Muscle layer of duodenum (tissue), 2 donors: ENCODE data around the gene ZC3H7B.

Source experiments
- H3K27ac ChIP-seq: one replicate; pipeline ENCODE4 v1.7.0; 2013; ENCODE audit warnings: mild to moderate bottlenecking, low read length
- H3K27me3 ChIP-seq: one replicate; pipeline ENCODE4 v1.7.0; 2013; ENCODE audit warnings: low read depth, mild to moderate bottlenecking, control low read depth, low read length
- H3K36me3 ChIP-seq, 2 donors: one replicate each; pipeline ENCODE4 v1.7.0; 2013; ENCODE audit warnings: low read length in 2 of 2, control low read depth in 1 of 2, mild to moderate bottlenecking in 1 of 2; ENCODE audit not compliant: insufficient read depth in 2 of 2, control insufficient read depth in 1 of 2
- H3K4me1 ChIP-seq, 2 donors: one replicate each; pipeline ENCODE4 v1.7.0; 2013; ENCODE audit warnings: low read length in 2 of 2, mild to moderate bottlenecking in 2 of 2, control low read depth in 1 of 2, moderate library complexity in 1 of 2; ENCODE audit not compliant: insufficient read depth in 2 of 2, control insufficient read depth in 1 of 2
- H3K4me3 ChIP-seq, 2 donors: one replicate each; pipeline ENCODE4 v1.7.0; 2013; ENCODE audit warnings: low read length in 2 of 2, low read depth in 1 of 2, mild to moderate bottlenecking in 1 of 2
- H3K9me3 ChIP-seq, 2 donors: one replicate each; pipeline ENCODE4 v1.7.0; 2013; ENCODE audit warnings: low read length in 2 of 2, control low read depth in 1 of 2, mild to moderate bottlenecking in 1 of 2; ENCODE audit not compliant: control insufficient read depth in 1 of 2
- donor health status: healthy.

Gene ZC3H7B

DNA sequence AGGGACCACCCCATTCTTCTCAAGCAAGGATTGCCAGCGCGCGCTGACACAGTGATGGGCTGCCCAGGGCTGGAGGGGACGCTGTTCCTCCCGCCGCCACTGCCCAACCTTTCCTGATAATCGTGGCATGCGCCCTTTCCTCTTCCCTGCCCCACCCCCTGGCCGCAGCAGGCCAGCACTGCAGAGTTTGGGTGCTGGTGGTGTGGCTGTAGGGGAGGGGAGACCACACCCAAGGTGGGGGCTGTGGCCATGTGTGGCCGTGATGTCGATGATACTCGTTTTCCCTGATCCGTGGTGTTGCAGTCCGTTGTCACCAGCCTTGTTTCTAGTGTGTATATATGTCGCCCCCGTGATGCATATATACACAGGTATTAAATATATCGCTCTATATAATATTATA is 57.6 kb downstream of the ZC3H7B start:
- Histone ChIP-seq H3K4me1 (no peaks in the 10 kb centered on the region), H3K27me3 (no peaks in the 10 kb centered on the region), H3K27ac (no peak overlapping the region), H3K4me3 (no peak overlapping the region), H3K9me3 (no peaks in the 10 kb centered on the region), H3K36me3 (peaks cover 19 to 44% of the 10 kb centered on the region in 2 donors)

DNA sequence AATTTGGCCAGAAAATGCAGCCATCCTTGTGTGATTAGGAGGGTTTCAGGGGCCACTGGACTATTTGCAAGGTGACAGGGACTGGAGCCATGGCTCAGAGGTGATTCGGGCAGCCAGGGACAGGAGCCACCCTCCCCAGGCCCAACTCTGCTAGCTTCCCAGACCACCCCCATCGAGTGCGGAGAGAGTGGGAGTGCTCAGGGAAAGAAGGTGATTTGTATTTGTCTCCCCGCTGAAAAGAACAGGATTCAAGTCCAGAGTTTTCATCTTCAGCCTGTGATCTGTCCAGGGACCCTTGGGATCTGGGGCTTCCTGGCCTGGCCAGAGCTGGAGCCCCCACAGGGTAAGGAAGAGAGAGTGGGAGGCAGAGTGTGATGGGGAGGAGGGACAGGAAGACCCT is 58.1 kb downstream of the ZC3H7B start:
- Histone ChIP-seq H3K27ac (no peak overlapping the region), H3K4me3 (no peak overlapping the region), H3K9me3 (no peaks in the 10 kb centered on the region), H3K4me1 (no peaks in the 10 kb centered on the region), H3K36me3 (peaks cover 16 to 39% of the 10 kb centered on the region in 2 donors), H3K27me3 (no peaks in the 10 kb centered on the region)

DNA sequence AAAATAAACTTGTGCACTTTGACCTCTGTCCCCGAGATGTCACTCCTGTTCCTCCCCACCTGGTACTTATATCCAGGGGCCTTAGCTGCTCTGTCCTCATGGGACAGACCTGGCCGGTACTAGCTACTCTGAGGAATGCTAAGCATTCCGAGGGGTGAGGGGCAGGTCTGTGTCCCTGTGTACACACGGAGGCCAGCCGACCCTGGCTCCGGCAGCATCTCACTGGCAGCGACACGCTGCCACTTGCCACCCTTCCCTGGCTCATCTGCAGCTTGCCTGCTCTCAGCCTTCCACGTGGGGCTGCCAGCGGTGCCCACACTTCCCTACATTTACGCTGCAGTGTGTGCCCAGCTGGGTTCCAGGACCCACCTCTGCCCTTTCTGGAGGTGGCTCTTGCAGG is 58.8 kb downstream of the ZC3H7B start:
- Histone ChIP-seq H3K27me3 (no peaks in the 10 kb centered on the region), H3K27ac (no peak overlapping the region), H3K36me3 (peaks cover 10 to 32% of the 10 kb centered on the region in 2 donors), H3K4me3 (no peak overlapping the region), H3K4me1 (no peaks in the 10 kb centered on the region), H3K9me3 (no peaks in the 10 kb centered on the region)

DNA sequence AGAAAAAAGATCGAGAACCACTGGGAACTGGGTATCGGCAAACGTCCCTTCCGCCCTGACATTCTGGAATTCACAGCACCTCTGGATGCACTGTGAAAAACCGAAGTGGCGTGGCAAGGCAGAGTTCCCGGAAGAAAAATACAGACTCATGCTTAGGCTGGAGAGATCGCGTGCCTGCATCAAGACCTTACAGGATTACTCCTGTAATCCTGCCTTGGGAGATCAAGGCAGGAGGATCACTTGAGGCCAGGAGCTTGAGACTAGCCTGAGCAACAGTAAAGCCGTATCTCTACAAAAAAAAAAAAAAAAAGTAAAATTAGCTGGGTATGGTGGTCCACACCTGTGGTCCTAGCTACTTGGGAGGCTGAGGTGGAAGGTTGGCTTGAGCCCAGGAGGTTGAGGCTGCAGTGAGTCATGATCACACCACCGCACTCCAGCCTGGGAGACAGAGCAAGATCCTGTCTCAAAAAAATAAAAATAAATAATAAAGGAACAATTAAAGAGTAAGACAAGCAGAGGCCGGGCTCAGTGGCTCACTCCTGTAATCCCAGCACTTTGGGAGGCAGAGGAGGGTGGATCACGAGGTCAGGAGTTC is 60.5 kb downstream of the ZC3H7B start:
- no peak overlapping the region for H3K4me3 ChIP-seq
- H3K36me3 ChIP-seq: peaks cover 6 to 15% of the 10 kb centered on the region in 2 donors
- no peaks in the 10 kb centered on the region for H3K9me3 ChIP-seq
- H3K4me1 ChIP-seq: peaks cover 4 to 7% of the 10 kb centered on the region in 2 donors
- H3K27me3 ChIP-seq: no peaks in the 10 kb centered on the region
- no peak overlapping the region for H3K27ac ChIP-seq

DNA sequence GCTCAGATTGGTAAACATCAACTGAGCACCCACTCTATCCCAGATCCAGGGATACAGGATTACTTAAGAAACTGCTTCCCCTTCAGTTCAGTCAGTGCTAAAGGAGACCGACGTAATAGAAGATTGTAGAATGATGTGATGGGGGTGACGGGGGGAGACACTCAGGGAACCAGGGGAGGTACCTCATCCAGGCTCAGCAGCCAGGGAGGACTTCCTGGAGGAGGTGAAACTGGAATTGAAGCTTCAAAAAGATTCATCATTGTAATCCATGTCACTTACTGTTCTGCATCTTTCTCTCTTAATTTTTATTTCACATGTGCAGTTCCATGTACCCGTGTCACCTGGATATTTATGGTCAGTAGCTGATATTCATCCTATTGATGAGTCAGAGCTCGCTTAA is 61.3 kb downstream of the ZC3H7B start:
- Histone ChIP-seq H3K4me3 (no peak overlapping the region), H3K4me1 (peaks cover 6 to 15% of the 10 kb centered on the region in 2 donors), H3K27ac (no peak overlapping the region), H3K27me3 (no peaks in the 10 kb centered on the region), H3K36me3 (peaks cover 6 to 11% of the 10 kb centered on the region in 2 donors), H3K9me3 (no peaks in the 10 kb centered on the region)

DNA sequence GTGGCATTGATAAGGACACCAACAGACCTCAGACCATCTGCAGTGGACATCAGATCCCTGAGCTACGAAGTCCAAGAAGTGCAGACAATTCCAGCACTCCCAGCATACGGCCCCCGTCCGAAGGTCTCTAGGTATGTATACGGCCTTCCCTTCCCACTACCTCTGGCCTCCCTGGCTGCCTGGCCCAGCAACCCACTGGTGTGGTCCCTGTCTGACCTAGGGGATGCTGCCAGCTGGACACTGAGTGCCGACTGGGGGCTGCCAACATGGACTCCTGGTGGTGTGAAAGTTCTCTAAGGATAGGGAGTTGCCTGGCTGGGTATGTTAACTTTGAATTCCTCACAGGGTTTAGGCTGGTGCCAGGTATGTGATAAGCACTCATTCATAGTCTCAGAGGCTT is 62.9 kb downstream of the ZC3H7B start:
- no peaks in the 10 kb centered on the region for H3K36me3 ChIP-seq
- H3K27me3 ChIP-seq: no peaks in the 10 kb centered on the region
- no peaks in the 10 kb centered on the region for H3K9me3 ChIP-seq
- H3K27ac ChIP-seq: no peak overlapping the region
- no peak overlapping the region for H3K4me3 ChIP-seq
- peaks cover 10 to 31% of the 10 kb centered on the region in 2 donors for H3K4me1 ChIP-seq

DNA sequence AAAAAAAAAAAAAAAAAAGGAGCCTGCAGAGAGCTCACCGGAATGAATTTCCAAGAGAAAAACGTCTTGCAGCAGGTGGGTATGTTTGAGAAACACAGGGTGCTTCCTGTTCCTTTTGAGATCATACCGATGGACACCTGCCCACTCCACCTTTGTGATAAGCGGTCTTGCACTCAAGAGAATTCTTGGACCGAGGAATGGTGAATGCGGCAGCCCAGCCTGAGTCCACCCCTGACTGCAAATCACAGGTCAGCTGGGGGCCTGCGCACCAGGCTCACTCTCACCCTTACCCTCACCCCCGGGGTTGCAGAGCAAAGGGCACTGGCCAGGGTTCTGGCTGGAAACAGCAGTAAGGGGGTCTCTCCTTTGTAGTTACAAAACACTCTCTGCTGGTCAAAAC is 63.6 kb downstream of the ZC3H7B start:
- no peaks in the 10 kb centered on the region for H3K27me3 ChIP-seq
- H3K9me3 ChIP-seq: no peaks in the 10 kb centered on the region
- H3K4me1 ChIP-seq: peaks cover 10 to 31% of the 10 kb centered on the region in 2 donors
- H3K36me3 ChIP-seq: no peaks in the 10 kb centered on the region
- no peak overlapping the region for H3K27ac ChIP-seq
- no peak overlapping the region for H3K4me3 ChIP-seq

DNA sequence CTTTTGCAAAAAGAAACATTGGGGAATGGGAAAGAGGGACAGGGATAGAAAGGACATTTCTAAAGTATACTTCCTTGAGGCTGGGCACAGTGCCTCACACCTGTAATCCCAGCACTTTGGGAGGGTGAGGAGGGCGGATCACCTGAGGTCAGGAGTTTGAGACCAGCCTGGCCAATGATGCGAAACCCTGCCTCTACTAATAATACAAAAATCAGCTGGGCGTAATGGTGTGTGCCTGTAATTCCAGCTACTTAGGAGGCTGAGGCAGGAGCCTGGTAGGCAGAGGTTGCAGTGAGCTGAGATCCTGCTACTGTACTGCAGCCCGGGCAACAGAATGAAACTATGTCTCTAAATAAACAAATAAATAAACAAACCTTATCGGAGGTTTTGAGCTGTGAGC is 64.1 kb downstream of the ZC3H7B start:
- H3K4me3 ChIP-seq: no peak overlapping the region
- H3K4me1 ChIP-seq: peaks cover 10 to 31% of the 10 kb centered on the region in 2 donors
- no peaks in the 10 kb centered on the region for H3K27me3 ChIP-seq
- no peaks in the 10 kb centered on the region for H3K9me3 ChIP-seq
- H3K27ac ChIP-seq: no peak overlapping the region
- no peaks in the 10 kb centered on the region for H3K36me3 ChIP-seq

DNA sequence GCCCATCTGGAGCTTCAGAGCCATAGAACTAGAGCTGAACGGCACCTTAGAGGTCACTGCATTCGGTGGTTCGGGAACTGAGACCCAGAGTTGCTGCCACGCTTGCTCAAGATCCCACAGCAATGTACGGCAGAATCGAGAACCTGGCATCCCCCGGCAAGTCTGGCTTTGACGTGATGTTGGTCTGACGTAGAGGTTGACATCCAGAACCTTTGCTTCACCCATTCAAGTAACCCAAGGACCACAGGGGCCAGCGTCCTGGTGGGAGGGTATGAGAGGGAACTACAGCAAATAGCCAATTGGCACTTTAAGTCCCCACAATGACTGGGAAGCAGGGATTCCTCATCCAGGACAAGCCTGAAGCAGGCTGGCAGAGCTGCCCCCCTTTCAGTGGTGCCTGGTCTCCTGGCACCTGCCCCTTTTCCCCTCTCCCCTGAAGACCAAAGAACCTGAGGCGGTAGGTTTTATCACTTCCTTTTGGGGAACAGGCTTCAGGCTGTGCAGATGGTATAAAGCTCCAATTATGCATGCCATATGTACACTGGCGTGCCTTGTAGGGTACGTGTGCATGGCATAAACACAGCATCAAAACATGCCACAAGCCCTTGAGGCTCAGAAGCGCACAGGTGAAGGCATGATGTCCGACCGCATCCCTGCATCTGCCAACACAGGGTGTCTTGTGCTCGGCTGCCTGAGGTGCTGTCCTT is 65.2 kb downstream of the ZC3H7B start:
- peak overlapping the region; percentile 30 to 82 for H3K4me3 ChIP-seq
- no peaks in the 10 kb centered on the region for H3K9me3 ChIP-seq
- H3K27me3 ChIP-seq: no peaks in the 10 kb centered on the region
- H3K36me3 ChIP-seq: no peaks in the 10 kb centered on the region
- H3K27ac ChIP-seq: no peak overlapping the region
- H3K4me1 ChIP-seq: peaks cover 10 to 31% of the 10 kb centered on the region in 2 donors

DNA sequence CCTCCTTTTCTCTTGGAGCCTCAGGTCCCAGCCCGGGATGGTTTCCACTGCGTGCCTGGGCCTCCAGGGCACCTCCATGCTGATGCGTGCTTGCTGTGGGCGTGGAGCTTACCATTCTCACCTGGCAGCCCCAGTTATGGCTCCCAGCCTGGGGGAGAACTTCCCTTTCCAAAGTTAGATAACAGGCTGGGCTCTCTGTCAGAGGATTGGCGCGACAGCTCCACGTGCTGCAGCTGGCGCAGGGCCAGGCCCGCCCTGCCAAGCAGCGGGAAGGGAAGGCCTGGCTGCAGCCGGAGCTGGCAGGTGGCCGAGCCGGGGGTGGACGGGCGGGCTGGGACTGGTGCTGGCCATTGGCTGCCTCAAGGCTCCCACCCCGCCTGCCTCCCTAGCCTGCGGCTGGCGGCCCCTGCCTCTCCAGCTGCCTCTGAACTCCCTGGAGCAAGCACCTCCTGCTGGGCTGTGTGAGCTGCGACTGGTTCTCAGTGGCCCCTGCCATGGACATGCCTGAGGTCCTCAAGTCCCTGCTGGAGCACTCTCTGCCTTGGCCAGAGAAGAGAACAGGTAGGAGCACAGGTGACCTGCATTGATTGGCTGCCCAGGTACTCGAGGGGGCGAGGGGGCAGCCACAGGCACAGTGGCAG is 65.8 kb downstream of the ZC3H7B start:
- peak overlapping the region; percentile 70 to 82 for H3K4me3 ChIP-seq
- H3K4me1 ChIP-seq: peaks cover 10 to 31% of the 10 kb centered on the region in 2 donors
- H3K27ac ChIP-seq: peak overlapping the region; percentile 16
- no peaks in the 10 kb centered on the region for H3K9me3 ChIP-seq
- no peaks in the 10 kb centered on the region for H3K27me3 ChIP-seq
- H3K36me3 ChIP-seq: peaks cover 0 to 5% of the 10 kb centered on the region in 2 donors

DNA sequence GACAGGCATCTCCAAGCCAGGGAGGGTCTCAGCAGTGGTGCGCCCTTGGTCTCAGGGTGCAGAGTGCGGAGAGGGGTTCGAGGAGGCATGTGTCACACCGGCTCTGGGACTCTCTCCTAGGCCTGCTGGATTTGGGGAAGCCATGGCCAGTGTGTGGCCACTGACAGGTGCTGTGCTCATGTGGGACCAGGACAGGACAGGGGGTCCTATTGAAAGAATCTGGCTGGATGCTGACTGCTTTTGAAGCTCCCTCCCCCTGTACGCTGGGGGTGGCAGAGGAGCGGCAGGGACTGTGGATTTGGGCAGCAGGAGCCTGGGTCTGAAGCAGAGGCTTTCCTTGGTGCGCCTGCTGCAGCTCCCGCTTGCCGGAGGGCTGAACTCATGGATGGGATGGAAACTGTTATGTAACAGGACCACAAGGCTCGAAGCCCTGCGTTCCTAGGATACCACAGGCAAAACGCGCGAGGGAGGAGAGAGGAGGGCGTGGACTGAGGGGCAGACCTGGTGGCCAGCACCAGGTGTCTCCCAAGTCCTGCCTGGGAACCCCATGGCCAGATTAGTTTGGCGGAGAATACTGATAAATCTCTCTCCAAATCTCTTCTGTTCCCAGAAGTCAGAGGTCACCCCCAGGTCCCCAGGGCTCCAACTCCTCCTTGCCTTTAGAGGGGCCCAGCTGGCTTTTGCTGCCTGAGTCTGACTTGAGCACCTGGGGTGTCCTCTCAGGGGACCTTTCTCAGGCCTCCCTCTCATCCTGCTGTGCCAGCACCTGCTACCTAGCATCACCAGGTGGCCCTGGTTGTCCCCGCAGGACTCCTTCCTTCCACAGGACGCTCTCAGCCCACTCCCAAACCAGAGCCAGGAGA is 66.6 kb downstream of the ZC3H7B start:
- Histone ChIP-seq H3K4me1 (peaks cover 10 to 31% of the 10 kb centered on the region in 2 donors), H3K4me3 (peak overlapping the region; percentile 70 to 82), H3K27me3 (no peaks in the 10 kb centered on the region)

More for the DNA sequence above, 66.6 kb downstream of the ZC3H7B start:
- Histone ChIP-seq H3K36me3 (peaks cover 0 to 8% of the 10 kb centered on the region in 2 donors), H3K9me3 (no peaks in the 10 kb centered on the region), H3K27ac (peak overlapping the region; percentile 16)
